H1 (cell line): ENCODE data around the gene AHNAK2. TPM values are rescaled to one million over a fixed set of nuclear protein-coding genes. Genes with fewer than 3 reads are reported as not detected.

ENCODE experiments used
- CTCF ChIA-PET: fragments of 300-600 bp; sonication (Branson Sonifier 250); formaldehyde crosslinking; loops from one replicate; lab custom pipeline; 2021; ENCODE audit not compliant: partially characterized antibody; lab: Charles Lee
- POLR2A ChIA-PET: fragments of 300-600 bp; sonication (Branson Sonifier 250); formaldehyde crosslinking; loops from one replicate; lab custom pipeline; 2021; ENCODE audit warnings: inconsistent platforms; ENCODE audit not compliant: partially characterized antibody; lab: Charles Lee
- DNase-seq, 2 experiments: peaks; one replicate each; pipeline versions ENCODE4 v3.0.0 to v3.0.0-alpha.2; 2010 to 2022; ENCODE audit warnings: low spot score in 2 of 2, low read depth in 1 of 2, mixed read lengths in 1 of 2
- FAIRE-seq: peaks from 2 replicates; lab custom pipeline; 2011; peaks lifted over from hg19 to GRCh38; lab: Jason Lieb, UNC
- H2AFZ ChIP-seq: 2 replicates; pipeline ENCODE4 v1.8.1; 2012; ENCODE audit warnings: low read length, inconsistent platforms
- H2AK5ac ChIP-seq: 2 replicates; pipeline ENCODE4 v1.6.1; 2013; ENCODE audit warnings: low read depth, low read length
- H2BK120ac ChIP-seq: replicated peaks from 2 replicates; pipeline ENCODE3; 2013; ENCODE audit warnings: low read depth, low read length, inconsistent platforms
- H2BK12ac ChIP-seq: 2 replicates; pipeline ENCODE4 v1.6.1; 2013; ENCODE audit warnings: low read depth, low read length
- H2BK15ac ChIP-seq: 2 replicates; pipeline ENCODE4 v1.6.1; 2013; ENCODE audit warnings: low read length
- H2BK20ac ChIP-seq: 2 replicates; pipeline ENCODE4 v1.6.1; 2013; ENCODE audit warnings: low read length
- H2BK5ac ChIP-seq: 2 replicates; pipeline ENCODE4 v1.6.1; 2013; ENCODE audit warnings: low read depth, low read length
- H3K14ac ChIP-seq: 2 replicates; pipeline ENCODE4 v1.6.1; 2013; ENCODE audit warnings: inconsistent platforms; ENCODE audit not compliant: insufficient read length
- H3K18ac ChIP-seq: 2 replicates; pipeline ENCODE4 v1.6.1; 2013; ENCODE audit warnings: low read length; ENCODE audit errors: extremely low read depth
- H3K23ac ChIP-seq: 2 replicates; pipeline ENCODE4 v1.6.1; 2013; ENCODE audit warnings: inconsistent platforms; ENCODE audit not compliant: insufficient read length
- H3K23me2 ChIP-seq: 2 replicates; pipeline ENCODE4 v1.6.1; 2013; ENCODE audit warnings: low read depth, low read length
- H3K27ac ChIP-seq: 2 replicates; pipeline ENCODE4 v1.6.1; 2011; ENCODE audit warnings: low read depth, low read length, inconsistent platforms
- H3K27me3 ChIP-seq, 4 experiments: replicated peaks in 1 of 4; 1 replicate in 1 of 4; 2 replicates in 3 of 4; pipeline versions ENCODE4 v1.6.1 to v1.8.1; 2011 to 2013; ENCODE audit warnings: low read length in 3 of 4, mild to moderate bottlenecking in 3 of 4, inconsistent platforms in 2 of 4, mixed read lengths in 2 of 4, moderate library complexity in 1 of 4; ENCODE audit not compliant: control insufficient read depth in 3 of 4, insufficient read depth in 3 of 4; ENCODE audit errors: extremely low read depth in 1 of 4
- H3K36me3 ChIP-seq, 4 experiments: 2 replicates each; pipeline versions ENCODE4 v1.6.1 to v1.8.1; 2011 to 2013; ENCODE audit warnings: mild to moderate bottlenecking in 4 of 4, low read length in 3 of 4, moderate library complexity in 2 of 4, control low read depth in 1 of 4, inconsistent platforms in 1 of 4; ENCODE audit not compliant: insufficient read depth in 4 of 4, control insufficient read depth in 2 of 4
- H3K4ac ChIP-seq: replicated peaks from 2 replicates; pipeline ENCODE3; 2013; ENCODE audit warnings: low read length, low read depth, mixed read lengths, inconsistent platforms; ENCODE audit not compliant: insufficient read length
- H3K4me1 ChIP-seq, 4 experiments: replicated peaks in 1 of 4; 1 replicate in 1 of 4; 2 replicates in 3 of 4; pipeline versions ENCODE4 v1.6.1 to v1.8.1; 2011 to 2013; ENCODE audit warnings: low read length in 3 of 4, inconsistent platforms in 2 of 4, mixed read lengths in 1 of 4; ENCODE audit not compliant: insufficient read depth in 4 of 4, control insufficient read depth in 3 of 4
- H3K4me2 ChIP-seq, 2 experiments: 2 replicates each; pipeline versions ENCODE4 v1.6.1 to v1.8.1; 2011 to 2013; ENCODE audit warnings: low read depth in 2 of 2, low read length in 2 of 2, control low read depth in 1 of 2, inconsistent platforms in 1 of 2, mild to moderate bottlenecking in 1 of 2; ENCODE audit not compliant: insufficient read depth in 1 of 2
- H3K4me3 ChIP-seq, 4 experiments: fragments of 200-600, 300-600 bp in 1 of 4; sonication (generic), shearing (Covaris generic), sonication (Bioruptor Twin) in 1 of 4; 2 replicates each; pipeline versions ENCODE4 v1.5.1 to v1.8.1; 2011 to 2016; ENCODE audit warnings: low read length in 4 of 4, low read depth in 3 of 4, control low read depth in 2 of 4, inconsistent platforms in 2 of 4, mild to moderate bottlenecking in 2 of 4, mixed read lengths in 1 of 4, moderate library complexity in 1 of 4; ENCODE audit not compliant: insufficient read depth in 2 of 4; ENCODE audit errors: extremely low read depth in 1 of 4
- H3K56ac ChIP-seq: replicated peaks from 2 replicates; pipeline ENCODE3; 2013; ENCODE audit warnings: low read depth, mild to moderate bottlenecking, mixed read lengths, low read length, inconsistent platforms; ENCODE audit not compliant: insufficient read length
- H3K79me1 ChIP-seq: 2 replicates; pipeline ENCODE4 v1.6.1; 2013; ENCODE audit warnings: low read depth, low read length, control low read depth
- H3K79me2 ChIP-seq, 2 experiments: 2 replicates each; pipeline versions ENCODE4 v1.6.1 to v1.8.1; 2012 to 2013; ENCODE audit warnings: low read length in 2 of 2, mild to moderate bottlenecking in 2 of 2, inconsistent platforms in 1 of 2; ENCODE audit not compliant: insufficient read depth in 2 of 2, control insufficient read depth in 1 of 2
- H3K9ac ChIP-seq, 4 experiments: replicated peaks in 1 of 4; 1 replicate in 1 of 4; 2 replicates in 3 of 4; pipeline versions ENCODE4 v1.6.1 to v1.8.1; 2011 to 2013; ENCODE audit warnings: low read depth in 3 of 4, low read length in 3 of 4, control low read depth in 2 of 4, mild to moderate bottlenecking in 2 of 4, moderate library complexity in 2 of 4, inconsistent platforms in 1 of 4; ENCODE audit errors: extremely low read depth in 1 of 4
- H3K9me3 ChIP-seq, 2 experiments: 2 replicates each; pipeline versions ENCODE4 v1.6.1 to v1.8.1; 2012 to 2013; ENCODE audit warnings: mild to moderate bottlenecking in 2 of 2, moderate library complexity in 2 of 2, control low read depth in 1 of 2, inconsistent platforms in 1 of 2, low read depth in 1 of 2, low read length in 1 of 2, mixed read lengths in 1 of 2; ENCODE audit not compliant: insufficient read depth in 2 of 2
- H4K20me1 ChIP-seq, 2 experiments: replicated peaks in 1 of 2; 2 replicates each; pipeline versions ENCODE3 to v1.8.1; 2011 to 2013; ENCODE audit warnings: inconsistent platforms in 2 of 2, low read length in 2 of 2, mild to moderate bottlenecking in 1 of 2; ENCODE audit not compliant: insufficient read depth in 2 of 2, control insufficient read depth in 1 of 2
- H4K5ac ChIP-seq: 2 replicates; pipeline ENCODE4 v1.6.1; 2013; ENCODE audit warnings: low read length, low read depth, mixed read lengths, inconsistent platforms; ENCODE audit not compliant: insufficient read length
- H4K8ac ChIP-seq: 2 replicates; pipeline ENCODE4 v1.8.0; 2013; ENCODE audit warnings: mild to moderate bottlenecking, moderate library complexity, low read length, inconsistent platforms; ENCODE audit not compliant: insufficient read depth; ENCODE audit errors: extremely low read depth
- H4K91ac ChIP-seq: replicated peaks from 2 replicates; pipeline ENCODE3; 2013; ENCODE audit warnings: low read length, mixed read lengths, inconsistent platforms; ENCODE audit not compliant: insufficient read length
- BCL11A ChIP-seq, 2 experiments: IDR thresholded peaks; one replicate each; pipeline ENCODE4 v1.6.1; 2011; ENCODE audit warnings: low read depth in 2 of 2, low read length in 2 of 2, mild to moderate bottlenecking in 2 of 2
- CREB1 ChIP-seq: IDR thresholded peaks from 2 replicates; pipeline ENCODE4 v1.6.1; 2012; ENCODE audit warnings: inconsistent platforms
- EGR1 ChIP-seq: IDR thresholded peaks from 2 replicates; pipeline ENCODE4 v1.6.1; 2011; ENCODE audit warnings: low read depth, low read length, borderline replicate concordance
- EZH2 ChIP-seq: fragments of 200-600 bp; sonication (generic); IDR thresholded peaks from 2 replicates; pipeline ENCODE4 v1.7.1; 2012; ENCODE audit warnings: low read depth, mild to moderate bottlenecking, moderate library complexity, low read length, inconsistent platforms; ENCODE audit not compliant: severe bottlenecking
- HDAC2 ChIP-seq, 2 experiments: fragments of 300-600 bp in 1 of 2; sonication (generic) in 1 of 2; IDR thresholded peaks; 2 replicates each; pipeline ENCODE4 v1.6.1; 2011 to 2012; ENCODE audit warnings: low read depth in 2 of 2, low read length in 2 of 2, mild to moderate bottlenecking in 2 of 2, moderate library complexity in 2 of 2, borderline replicate concordance in 1 of 2, inconsistent platforms in 1 of 2
- HDAC6 ChIP-seq: IDR thresholded peaks from one replicate; pipeline ENCODE4 v1.7.1; 2012; ENCODE audit warnings: low read depth, mild to moderate bottlenecking, inconsistent platforms, low read length, moderate library complexity
- KDM4A ChIP-seq: IDR thresholded peaks from one replicate; pipeline ENCODE4 v1.7.1; 2012; ENCODE audit warnings: low read depth, mild to moderate bottlenecking, moderate library complexity, low read length, inconsistent platforms; ENCODE audit not compliant: severe bottlenecking
- POLR2AphosphoS5 ChIP-seq: IDR thresholded peaks from 2 replicates; pipeline ENCODE4 v1.6.1; 2011; ENCODE audit warnings: low read depth, low read length
- POU5F1 ChIP-seq: IDR thresholded peaks from 2 replicates; pipeline ENCODE4 v1.6.1; 2011; ENCODE audit warnings: low read depth, mild to moderate bottlenecking, low read length, moderate library complexity
- SIN3A ChIP-seq, 2 experiments: IDR thresholded peaks in 1 of 2; conservative IDR thresholded peaks in 1 of 2; 2 replicates each; pipeline ENCODE4 v1.6.1; 2011 to 2012; ENCODE audit warnings: low read length in 2 of 2, improper control_type of control experiment in 1 of 2, low read depth in 1 of 2, mild to moderate bottlenecking in 1 of 2
- SIRT6 ChIP-seq: IDR thresholded peaks from one replicate; pipeline ENCODE4 v1.7.1; 2012; ENCODE audit warnings: low read length, inconsistent platforms
- TAF7 ChIP-seq: optimal IDR thresholded peaks from 2 replicates; pipeline ENCODE3; 2011; ENCODE audit warnings: low read depth, mild to moderate bottlenecking, inconsistent platforms, low read length, moderate library complexity, borderline replicate concordance
- TBP ChIP-seq: IDR thresholded peaks from 2 replicates; pipeline ENCODE4 v1.6.1; 2011; ENCODE audit warnings: low read depth, low read length, improper control_type of control experiment
- YY1 ChIP-seq: IDR thresholded peaks from 2 replicates; pipeline ENCODE4 v1.6.1; 2011; ENCODE audit warnings: low read depth, mild to moderate bottlenecking, low read length
- WGBS, 2 experiments: shearing (Covaris generic) in 1 of 2; methylation state at CpG; one replicate each; pipeline versions ENCODE4 v1.1.6 to v1.1.7; 2013 to 2015; ENCODE audit warnings: low lambda C conversion rate in 2 of 2, mixed read lengths in 2 of 2, inconsistent platforms in 1 of 2, low coverage in 1 of 2, missing lambda C conversion rate in 1 of 2; ENCODE audit not compliant: insufficient replicate concordance in 2 of 2, insufficient coverage in 1 of 2, insufficient read length in 1 of 2; ENCODE audit errors: extremely low coverage in 1 of 2, missing lambda C conversion rate in 1 of 2; 5-methylcytosine and 5-hydroxymethylcytosine counted together
- polyA plus RNA-seq, 7 experiments: library from polyadenylated mRNA; depleted of rRNA in 3 of 7; stranded (reverse) in 5 of 7; unstranded in 2 of 7; fragments of >200 nt in 5 of 7; fragments of 200-250 nt in 2 of 7; gene quantifications; 1 replicate in 5 of 7; 2 replicates in 1 of 7; 4 replicates in 1 of 7; pipeline versions ENCODE4 v1.2.1 to v1.2.3, GENCODE V29; 2011 to 2013; ENCODE audit warnings: missing spikeins in 2 of 7, mixed read lengths in 2 of 7
- total RNA-seq: library from RNA; stranded (reverse); fragmentation: NEBNext Ultra II Directional; extraction: Animal tissue kit (Norgen Biotek cat#: 25700); gene quantifications from 2 replicates; pipeline ENCODE4 v1.2.1, GENCODE V29; 2021

The AHNAK2 gene
- total and polyA plus RNA-seq, 2 of the 8 experiments (the other 6 are each of a cell fraction or from before 2014, with no cell fraction given) = 0.95 to 2.0 TPM

DNA sequence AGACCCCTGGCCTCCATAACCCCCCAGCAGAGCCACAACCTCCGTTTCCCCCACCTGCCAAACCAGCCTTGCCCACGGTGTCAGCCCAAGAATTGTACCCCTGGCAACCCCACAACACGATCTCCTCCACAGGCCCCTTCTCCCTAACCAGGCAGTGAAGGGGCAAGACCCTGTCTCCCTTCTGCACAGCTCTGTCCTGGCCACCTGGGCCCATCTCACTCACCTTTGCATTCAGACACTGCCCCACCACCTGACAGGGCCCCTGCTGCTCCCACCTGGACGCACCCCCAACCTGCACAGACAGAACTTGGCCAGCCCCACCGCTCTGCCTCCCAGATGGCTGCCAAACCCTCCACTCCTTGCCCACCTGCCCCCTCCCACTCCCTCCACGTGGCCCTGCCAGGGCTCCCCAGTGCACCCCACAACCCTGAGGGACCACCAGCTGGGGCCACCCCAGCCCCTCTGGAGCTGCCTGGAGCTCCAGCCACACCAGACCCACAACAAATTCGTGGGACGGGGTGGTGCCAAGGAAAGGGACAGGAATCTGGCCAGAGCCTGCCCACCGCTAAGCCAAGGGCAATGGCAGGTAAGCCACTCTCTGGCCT, 11.8 kb downstream of the AHNAK2 start:
- H3K27ac ChIP-seq = no peak overlapping the region
- no peak overlapping the region for H2BK5ac ChIP-seq
- DNase-seq = no peak
- H3K18ac ChIP-seq = no peak overlapping the region
- H2BK15ac ChIP-seq = no peak overlapping the region
- CTCF ChIA-PET = interaction anchor here (1.7 to 11.5 kb wide), 3 partner anchors 13 to 78 kb away, joined by 5 to 161 read pairs (median 8); no protein-coding TSS in a partner anchor
- no peak for FAIRE-seq
- POLR2A ChIA-PET = no interaction called here
- H4K91ac ChIP-seq = peak overlapping the region; percentile 85
- no peaks in the 10 kb centered on the region for H3K79me1 ChIP-seq
- H3K79me2 ChIP-seq = no peaks in the 10 kb centered on the region
- no peak overlapping the region for H2BK20ac ChIP-seq
- no peaks in the 10 kb centered on the region for H4K20me1 ChIP-seq
- H3K4ac ChIP-seq = no peak overlapping the region
- no peak overlapping the region for H3K14ac ChIP-seq
- H3K4me2 ChIP-seq = no peak overlapping the region; a peak in 1 of 4 replicates
- peaks cover 0 to 13% (median 6%) of the 10 kb centered on the region in 4 experiments; a peak in 3 of 7 replicates for H3K27me3 ChIP-seq
- H2BK12ac ChIP-seq = no peak overlapping the region
- H3K23me2 ChIP-seq = peaks cover 5% of the 10 kb centered on the region
- H3K36me3 ChIP-seq = no peaks in the 10 kb centered on the region
- no peak overlapping the region for H3K23ac ChIP-seq
- no peak overlapping the region for H3K9ac ChIP-seq
- 93% methylated on average over 9 of the region's 9 CpGs; no CpG with 5 or more reads in 1 of the 2 experiments for WGBS, 2 experiments
- peaks cover 0 to 25% (median 15%) of the 10 kb centered on the region in 4 experiments; a peak in 6 of 7 replicates for H3K4me1 ChIP-seq
- no peak overlapping the region for H3K4me3 ChIP-seq
- H2AK5ac ChIP-seq = no peak overlapping the region
- H4K5ac ChIP-seq = no peak overlapping the region
- H3K56ac ChIP-seq = no peak overlapping the region
- H2AFZ ChIP-seq = no peak overlapping the region
- no peaks in the 10 kb centered on the region for H3K9me3 ChIP-seq
- no peak overlapping the region for H2BK120ac ChIP-seq
- H4K8ac ChIP-seq = no peak overlapping the region
- no peak for TF ChIP-seq CREB1
- TF ChIP-seq HDAC6 = no peak
- no peak for TF ChIP-seq POU5F1
- TF ChIP-seq EGR1 = no peak
- no peak for TF ChIP-seq TBP
- TF ChIP-seq EZH2 = no peak
- TF ChIP-seq HDAC2 (IDR thresholded peaks at IDR 0.05; ENCODE audit: borderline replicate concordance in 1 of 2, low read depth in 2 of 2, low read length in 2 of 2) = no peak
- TF ChIP-seq TAF7 = no peak
- no peak for TF ChIP-seq YY1
- no peak for TF ChIP-seq BCL11A (IDR thresholded peaks at IDR 0.05; ENCODE audit: low read depth in 2 of 2, low read length in 2 of 2)
- TF ChIP-seq KDM4A = no peak
- no peak for TF ChIP-seq POLR2AphosphoS5
- TF ChIP-seq SIN3A (conservative IDR thresholded peaks at IDR 0.05 in 1 of 2, IDR thresholded peaks at IDR 0.05 in 1 of 2; ENCODE audit: low read depth in 1 of 2, low read length in 2 of 2) = no peak
- TF ChIP-seq SIRT6 = no peak
